Measurements from ENCODE around the gene PALLD.

Gene PALLD

GRCh38 chr4:168863719-168864647 lies 367.1 kb downstream of the PALLD start:
- DNase-seq (ENCODE audit: low read depth) = no peak
- no peak overlapping the region for H3K4me3 ChIP-seq (ENCODE audit: low read length)
- TF ChIP-seq CTCF (conservative IDR thresholded peaks at IDR 0.05; ENCODE audit: low read depth, low read length) = no peak

- DNase-seq (ENCODE audit: low read depth) = no peak
- peak; percentile 51 for TF ChIP-seq CTCF (conservative IDR thresholded peaks at IDR 0.05; ENCODE audit: low read depth, low read length)
- H3K4me3 ChIP-seq (ENCODE audit: low read length) = no peak overlapping the region
Measured at GRCh38 chr4:168864821-168865541, 368.1 kb downstream of the PALLD start.

- H3K4me3 ChIP-seq (ENCODE audit: low read length) = no peak overlapping the region
- DNase-seq (ENCODE audit: low read depth) = no peak
- TF ChIP-seq CTCF (conservative IDR thresholded peaks at IDR 0.05; ENCODE audit: low read depth, low read length) = no peak
Measured at GRCh38 chr4:168865854-168866253, 369.0 kb downstream of the PALLD start.

- no peak for DNase-seq (ENCODE audit: low read depth)
- no peak for TF ChIP-seq CTCF (conservative IDR thresholded peaks at IDR 0.05; ENCODE audit: low read depth, low read length)
- no peak overlapping the region for H3K4me3 ChIP-seq (ENCODE audit: low read length)
Measured at GRCh38 chr4:168866635-168867034, 369.8 kb downstream of the PALLD start.

- H3K4me3 ChIP-seq (ENCODE audit: low read length) = no peak overlapping the region
- no peak for TF ChIP-seq CTCF (conservative IDR thresholded peaks at IDR 0.05; ENCODE audit: low read depth, low read length)
- DNase-seq (ENCODE audit: low read depth) = no peak
Measured at GRCh38 chr4:168867128-168867527, 370.3 kb downstream of the PALLD start.

- no peak for DNase-seq (ENCODE audit: low read depth)
- H3K4me3 ChIP-seq (ENCODE audit: low read length) = no peak overlapping the region
- no peak for TF ChIP-seq CTCF (conservative IDR thresholded peaks at IDR 0.05; ENCODE audit: low read depth, low read length)
Measured at GRCh38 chr4:168868044-168868781, 371.4 kb downstream of the PALLD start.

All from retinal pigment epithelial cell (primary cell).